ENCODE results near the gene MGAT3.

DNA sequence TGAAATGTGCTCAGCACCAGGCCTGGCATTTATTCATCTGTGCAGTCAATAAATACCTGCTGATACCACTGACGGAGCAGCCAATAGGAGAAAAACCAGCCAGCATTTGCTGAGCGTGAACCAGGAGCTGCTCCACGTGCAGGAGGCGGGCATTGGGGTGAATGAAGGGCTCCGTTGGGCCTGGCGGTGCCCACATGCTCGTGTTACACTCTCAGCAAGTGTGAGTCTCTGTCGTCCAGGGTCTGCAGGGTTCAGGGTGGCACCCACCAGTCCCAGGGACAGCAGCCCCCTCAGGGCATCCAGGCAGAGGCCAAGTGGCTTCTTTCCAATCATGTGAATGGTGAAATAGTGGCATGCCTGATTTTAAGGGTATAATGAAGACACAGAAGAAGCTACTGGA is 79.9 kb downstream of the MGAT3 start:
- TF ChIP-seq, protein P1, sequence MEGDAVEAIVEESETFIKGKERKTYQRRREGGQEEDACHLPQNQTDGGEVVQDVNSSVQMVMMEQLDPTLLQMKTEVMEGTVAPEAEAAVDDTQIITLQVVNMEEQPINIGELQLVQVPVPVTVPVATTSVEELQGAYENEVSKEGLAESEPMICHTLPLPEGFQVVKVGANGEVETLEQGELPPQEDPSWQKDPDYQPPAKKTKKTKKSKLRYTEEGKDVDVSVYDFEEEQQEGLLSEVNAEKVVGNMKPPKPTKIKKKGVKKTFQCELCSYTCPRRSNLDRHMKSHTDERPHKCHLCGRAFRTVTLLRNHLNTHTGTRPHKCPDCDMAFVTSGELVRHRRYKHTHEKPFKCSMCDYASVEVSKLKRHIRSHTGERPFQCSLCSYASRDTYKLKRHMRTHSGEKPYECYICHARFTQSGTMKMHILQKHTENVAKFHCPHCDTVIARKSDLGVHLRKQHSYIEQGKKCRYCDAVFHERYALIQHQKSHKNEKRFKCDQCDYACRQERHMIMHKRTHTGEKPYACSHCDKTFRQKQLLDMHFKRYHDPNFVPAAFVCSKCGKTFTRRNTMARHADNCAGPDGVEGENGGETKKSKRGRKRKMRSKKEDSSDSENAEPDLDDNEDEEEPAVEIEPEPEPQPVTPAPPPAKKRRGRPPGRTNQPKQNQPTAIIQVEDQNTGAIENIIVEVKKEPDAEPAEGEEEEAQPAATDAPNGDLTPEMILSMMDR (IDR thresholded peaks at IDR 0.05 in 8 of 11, conservative IDR thresholded peaks at IDR 0.05 in 3 of 11), result no peak
- TF ChIP-seq POLR2A (IDR thresholded peaks at IDR 0.05) (no peak), POLR2AphosphoS5 (IDR thresholded peaks at IDR 0.05) (no peak)

Data from spleen (tissue), 7 donors.